ENCODE data around the gene PACS2. TPM values are rescaled to one million over a fixed set of nuclear protein-coding genes. Genes with fewer than 3 reads are reported as not detected.

Gene PACS2
- total RNA-seq, 2 experiments from 2014 or later: 33.2 to 33.8 TPM

- ChIA-PET POLR2A (no interaction called here), CTCF (interaction anchor here (1.1 to 1.4 kb wide), 2 partner anchors 19 to 29 kb away, joined by 3 read pairs; no protein-coding TSS in a partner anchor)
Measured at GRCh38 chr14:105389534-105389933, 75.0 kb downstream of the PACS2 start.

- ChIA-PET POLR2A (no interaction called here), CTCF (interaction anchor here (0.7 to 1.4 kb wide), 3 partner anchors 19 to 143 kb away, joined by 3 read pairs; no protein-coding TSS in a partner anchor)
Measured at GRCh38 chr14:105389976-105390848, 75.7 kb downstream of the PACS2 start.

- CTCF ChIA-PET: no interaction called here
- POLR2A ChIA-PET: interaction anchor here (0.6 kb wide), 1 partner anchor 558 kb away, joined by 5 read pairs; no protein-coding TSS in a partner anchor
Measured at GRCh38 chr14:105390849-105391500, 76.4 kb downstream of the PACS2 start.

GRCh38 chr14:105391541-105391940 is 77.0 kb downstream of the PACS2 start:
- POLR2A ChIA-PET: interaction anchor here (0.6 kb wide), 1 partner anchor 559 kb away, joined by 5 read pairs; no protein-coding TSS in a partner anchor
- CTCF ChIA-PET: no interaction called here

GRCh38 chr14:105392131-105393090 is 77.9 kb downstream of the PACS2 start:
- CTCF ChIA-PET: interaction anchor here (0.6 kb wide), 1 partner anchor 566 kb away, joined by 3 read pairs; no protein-coding TSS in a partner anchor
- POLR2A ChIA-PET: no interaction called here

- POLR2A ChIA-PET: no interaction called here
- CTCF ChIA-PET: no interaction called here
Measured at GRCh38 chr14:105393151-105393550, 78.6 kb downstream of the PACS2 start.

GRCh38 chr14:105394714-105395537 is 80.4 kb downstream of the PACS2 start:
- POLR2A ChIA-PET: no interaction called here
- CTCF ChIA-PET: no interaction called here

- ChIA-PET CTCF (no interaction called here), POLR2A (no interaction called here)
Measured at GRCh38 chr14:105395538-105395854, 80.9 kb downstream of the PACS2 start.

- CTCF ChIA-PET: interaction anchor here (1.0 to 2.7 kb wide), 3 partner anchors 36 to 131 kb away, joined by 3 to 8 read pairs (median 8); no protein-coding TSS in a partner anchor
- POLR2A ChIA-PET: interaction anchor here (0.5 to 0.6 kb wide), 2 partner anchors 9 to 23 kb away, joined by 4 to 5 read pairs; no protein-coding TSS in a partner anchor
Measured at GRCh38 chr14:105397350-105397931, 82.9 kb downstream of the PACS2 start.

GRCh38 chr14:105398044-105398725 is 83.6 kb downstream of the PACS2 start, which contains the start of gene TEX22:
Gene TEX22, plus strand, starts transcription at chr14:105398538. Its CDS starts 803 bp downstream, at chr14:105399341.
- ChIA-PET POLR2A (interaction anchor here (0.5 kb wide), 1 partner anchor 24 kb away, joined by 4 read pairs; no protein-coding TSS in a partner anchor), CTCF (interaction anchor here (1.0 to 2.7 kb wide), 6 partner anchors 37 to 307 kb away, joined by 3 to 8 read pairs (median 4); no protein-coding TSS in a partner anchor)

- CTCF ChIA-PET: interaction anchor here (1.0 to 2.7 kb wide), 5 partner anchors 41 to 308 kb away, joined by 3 to 8 read pairs (median 4); no protein-coding TSS in a partner anchor
- POLR2A ChIA-PET: interaction anchor here (1.0 kb wide), 1 partner anchor 24 kb away, joined by 3 read pairs; no protein-coding TSS in a partner anchor
Measured at GRCh38 chr14:105398726-105399465, 84.3 kb downstream of the PACS2 start.

- ChIA-PET POLR2A (interaction anchor here (1.0 kb wide), 1 partner anchor 24 kb away, joined by 3 read pairs; no protein-coding TSS in a partner anchor), CTCF (interaction anchor here (0.9 to 2.7 kb wide), 6 partner anchors 41 to 309 kb away, joined by 3 to 8 read pairs (median 4); no protein-coding TSS in a partner anchor)
Measured at GRCh38 chr14:105399466-105399775, 84.9 kb downstream of the PACS2 start.

- POLR2A ChIA-PET: no interaction called here
- CTCF ChIA-PET: interaction anchor here (0.9 to 1.7 kb wide), 3 partner anchors 48 to 309 kb away, joined by 3 to 4 read pairs (median 4); no protein-coding TSS in a partner anchor
Measured at GRCh38 chr14:105400016-105400415, 85.5 kb downstream of the PACS2 start.

- POLR2A ChIA-PET: no interaction called here
- CTCF ChIA-PET: interaction anchor here (1.6 kb wide), 1 partner anchor 79 kb away, joined by 4 read pairs; no protein-coding TSS in a partner anchor
Measured at GRCh38 chr14:105401699-105402098, 87.2 kb downstream of the PACS2 start.

GRCh38 chr14:105408592-105408991 is 94.0 kb downstream of the PACS2 start:
- POLR2A ChIA-PET: interaction anchor here (0.5 kb wide), 1 partner anchor 103 kb away, joined by 6 read pairs; no protein-coding TSS in a partner anchor
- CTCF ChIA-PET: interaction anchor here (0.7 kb wide), 1 partner anchor 335 kb away, joined by 4 read pairs; no protein-coding TSS in a partner anchor

- CTCF ChIA-PET: interaction anchor here (0.7 kb wide), 1 partner anchor 336 kb away, joined by 4 read pairs; no protein-coding TSS in a partner anchor
- POLR2A ChIA-PET: no interaction called here
Measured at GRCh38 chr14:105409364-105409763, 94.8 kb downstream of the PACS2 start.

Measured in activated CD8-positive, alpha-beta memory T cell treated with anti-CD3 and anti-CD28 coated beads for 36 hours (primary cell).